Loucy (cell line): ENCODE data around the gene GORASP2.

Source experiments
- H2AFZ ChIP-seq: fragments of 200-600 bp; sonication (generic); 2 replicates; pipeline ENCODE4 v1.6.0; 2016; ENCODE audit warnings: antibody characterized with exemption, mild to moderate bottlenecking, low read length, moderate library complexity
- H3F3A ChIP-seq: fragments of 200-600 bp; 2 replicates; pipeline ENCODE4 v1.6.0; 2016; ENCODE audit warnings: antibody characterized with exemption, low read depth, mild to moderate bottlenecking
- H3K27me3 ChIP-seq: fragments of 200-600 bp; sonication (generic); 2 replicates; pipeline ENCODE4 v1.6.1; 2014; ENCODE audit warnings: low read length, mild to moderate bottlenecking; ENCODE audit not compliant: insufficient read depth, poor library complexity, severe bottlenecking
- H3K36me3 ChIP-seq: fragments of 200-600 bp; sonication (generic); 2 replicates; pipeline ENCODE4 v1.6.1; 2016; ENCODE audit warnings: low read length; ENCODE audit not compliant: insufficient read depth
- H3K4me1 ChIP-seq: fragments of 200-600 bp; sonication (generic); 2 replicates; pipeline ENCODE4 v1.5.1; 2014; ENCODE audit warnings: low read length, mild to moderate bottlenecking; ENCODE audit not compliant: insufficient read depth, poor library complexity, severe bottlenecking
- H3K4me2 ChIP-seq: fragments of 200-600 bp; sonication (generic); 2 replicates; pipeline ENCODE4 v1.6.0; 2014; ENCODE audit warnings: antibody characterized with exemption, low read length, low read depth, mild to moderate bottlenecking; ENCODE audit not compliant: poor library complexity, severe bottlenecking
- H3K4me3 ChIP-seq: fragments of 200-600 bp; sonication (generic); 2 replicates; pipeline ENCODE4 v1.5.1; 2014; ENCODE audit warnings: low read length, mild to moderate bottlenecking, mixed read lengths; ENCODE audit not compliant: poor library complexity, severe bottlenecking
- H3K79me2 ChIP-seq: fragments of 200-600 bp; sonication (generic); 2 replicates; pipeline ENCODE4 v1.6.1; 2014; ENCODE audit warnings: low read length; ENCODE audit not compliant: insufficient read depth
- H3K9ac ChIP-seq: fragments of 200-600 bp; sonication (generic); 2 replicates; pipeline ENCODE4 v1.6.0; 2014; ENCODE audit warnings: mild to moderate bottlenecking, low read depth, low read length, moderate library complexity; ENCODE audit not compliant: poor library complexity, severe bottlenecking
- H3K9me2 ChIP-seq: fragments of 200-600 bp; sonication (generic); replicated peaks from 2 replicates; pipeline ENCODE4 v1.6.1; 2016; ENCODE audit warnings: low read depth, low read length, mixed read lengths
- H3K9me3 ChIP-seq: fragments of 200-600 bp; sonication (generic); 2 replicates; pipeline ENCODE4 v1.6.1; 2014; ENCODE audit warnings: mild to moderate bottlenecking, antibody characterized with exemption, low read length, low read depth; ENCODE audit not compliant: insufficient read depth
- H4K20me1 ChIP-seq: fragments of 200-600 bp; sonication (generic); 2 replicates; pipeline ENCODE4 v1.6.0; 2014; ENCODE audit warnings: antibody characterized with exemption, low read length, mild to moderate bottlenecking; ENCODE audit not compliant: insufficient read depth, poor library complexity, severe bottlenecking
- EZH2phosphoT487 ChIP-seq: fragments of 200-600 bp; IDR thresholded peaks from 2 replicates; pipeline ENCODE4 v1.6.1; 2018; ENCODE audit warnings: antibody characterized with exemption, mild to moderate bottlenecking, moderate library complexity, borderline replicate concordance
- TF ChIP-seq, protein P1 (sequence below): fragments of 200-600 bp; sonication (generic); conservative IDR thresholded peaks from 2 replicates; pipeline ENCODE4 v1.5.1; 2014; ENCODE audit warnings: mild to moderate bottlenecking, antibody characterized with exemption, low read length

Gene GORASP2

DNA sequence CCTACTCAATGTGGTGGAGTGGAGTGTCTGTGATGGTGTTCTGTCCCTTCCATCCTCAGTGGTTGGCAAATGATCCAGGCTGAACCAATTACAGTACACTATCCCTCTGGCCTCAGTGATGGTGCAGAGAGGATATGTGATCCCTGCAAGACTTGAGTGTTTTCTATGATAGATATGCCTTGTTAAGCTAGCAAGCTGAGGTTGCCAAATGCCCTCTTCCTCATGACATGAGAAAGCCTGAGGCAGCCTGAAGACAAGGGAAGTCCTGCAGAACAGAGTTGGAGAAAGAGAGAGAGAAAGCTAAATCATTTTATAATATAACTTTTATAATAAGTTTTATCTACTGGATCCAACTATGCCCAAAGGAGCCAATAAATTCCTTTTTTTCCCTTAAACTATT is 41.6 kb upstream of the GORASP2 start:
- Histone ChIP-seq H3K79me2 (no peaks in the 10 kb centered on the region), H3K9ac (no peak overlapping the region), H3K36me3 (no peaks in the 10 kb centered on the region), H4K20me1 (no peaks in the 10 kb centered on the region), H3K4me2 (no peak overlapping the region), H3K9me2 (no peaks in the 10 kb centered on the region), H3K4me3 (no peak overlapping the region), H3F3A (no peaks in the 10 kb centered on the region), H3K4me1 (peaks cover 7% of the 10 kb centered on the region), H3K9me3 (no peaks in the 10 kb centered on the region), H2AFZ (no peak overlapping the region), H3K27me3 (no peaks in the 10 kb centered on the region)
- no peak for TF ChIP-seq EZH2phosphoT487
- TF ChIP-seq, protein P1, sequence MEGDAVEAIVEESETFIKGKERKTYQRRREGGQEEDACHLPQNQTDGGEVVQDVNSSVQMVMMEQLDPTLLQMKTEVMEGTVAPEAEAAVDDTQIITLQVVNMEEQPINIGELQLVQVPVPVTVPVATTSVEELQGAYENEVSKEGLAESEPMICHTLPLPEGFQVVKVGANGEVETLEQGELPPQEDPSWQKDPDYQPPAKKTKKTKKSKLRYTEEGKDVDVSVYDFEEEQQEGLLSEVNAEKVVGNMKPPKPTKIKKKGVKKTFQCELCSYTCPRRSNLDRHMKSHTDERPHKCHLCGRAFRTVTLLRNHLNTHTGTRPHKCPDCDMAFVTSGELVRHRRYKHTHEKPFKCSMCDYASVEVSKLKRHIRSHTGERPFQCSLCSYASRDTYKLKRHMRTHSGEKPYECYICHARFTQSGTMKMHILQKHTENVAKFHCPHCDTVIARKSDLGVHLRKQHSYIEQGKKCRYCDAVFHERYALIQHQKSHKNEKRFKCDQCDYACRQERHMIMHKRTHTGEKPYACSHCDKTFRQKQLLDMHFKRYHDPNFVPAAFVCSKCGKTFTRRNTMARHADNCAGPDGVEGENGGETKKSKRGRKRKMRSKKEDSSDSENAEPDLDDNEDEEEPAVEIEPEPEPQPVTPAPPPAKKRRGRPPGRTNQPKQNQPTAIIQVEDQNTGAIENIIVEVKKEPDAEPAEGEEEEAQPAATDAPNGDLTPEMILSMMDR: no peak

DNA sequence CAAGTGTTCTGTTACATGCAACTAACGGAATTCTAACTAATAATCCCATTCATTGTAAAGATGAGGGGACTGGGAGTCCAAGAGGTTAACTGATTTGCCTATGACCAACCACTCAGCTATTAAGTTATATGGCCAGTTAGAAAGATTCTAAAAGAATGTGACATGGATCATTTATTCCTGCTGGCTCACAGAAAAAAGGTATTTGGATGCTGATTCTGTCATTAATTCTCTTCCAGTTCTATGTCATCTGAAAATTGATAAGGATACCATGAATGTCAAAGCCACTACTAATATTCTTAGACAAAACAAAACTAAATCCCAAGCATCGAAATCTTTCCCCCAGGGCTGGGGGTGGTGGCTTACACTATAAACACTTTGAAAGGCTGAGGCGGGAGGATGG is 41.2 kb upstream of the GORASP2 start:
- H3K79me2 ChIP-seq: no peaks in the 10 kb centered on the region
- H3K4me2 ChIP-seq: no peak overlapping the region
- no peaks in the 10 kb centered on the region for H3F3A ChIP-seq
- H3K9ac ChIP-seq: no peak overlapping the region
- no peaks in the 10 kb centered on the region for H3K27me3 ChIP-seq
- H4K20me1 ChIP-seq: no peaks in the 10 kb centered on the region
- H3K9me3 ChIP-seq: no peaks in the 10 kb centered on the region
- H3K4me1 ChIP-seq: peaks cover 7% of the 10 kb centered on the region
- H3K36me3 ChIP-seq: no peaks in the 10 kb centered on the region
- no peaks in the 10 kb centered on the region for H3K9me2 ChIP-seq
- H3K4me3 ChIP-seq: no peak overlapping the region
- TF ChIP-seq EZH2phosphoT487: no peak
- TF ChIP-seq, protein P1: no peak
- H2AFZ ChIP-seq: no peak overlapping the region

DNA sequence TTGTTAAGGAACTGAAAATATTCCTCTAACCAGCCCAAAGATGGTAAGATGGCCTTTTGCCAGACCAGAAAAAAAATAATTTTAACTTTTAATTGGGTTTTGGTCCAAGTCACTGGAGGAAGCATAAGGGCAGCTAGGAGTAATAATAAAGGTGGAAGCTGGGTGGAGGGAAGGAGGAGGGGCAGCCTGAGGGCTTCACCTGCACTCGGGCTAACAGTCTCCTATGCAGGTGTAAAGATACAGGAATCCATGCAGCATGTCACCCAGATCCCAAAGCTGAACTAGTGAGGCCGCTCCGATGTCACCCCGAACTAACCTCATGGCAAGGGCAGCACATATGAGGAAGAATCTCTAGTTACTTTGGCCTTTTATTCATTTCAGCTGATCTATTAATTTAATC is 37.2 kb upstream of the GORASP2 start:
- Histone ChIP-seq H3K79me2 (no peaks in the 10 kb centered on the region), H2AFZ (no peak overlapping the region)
- TF ChIP-seq, protein P1: no peak
- TF ChIP-seq EZH2phosphoT487: no peak

More for the DNA sequence above, 37.2 kb upstream of the GORASP2 start:
- Histone ChIP-seq H3K4me1 (no peaks in the 10 kb centered on the region), H3K9me2 (no peaks in the 10 kb centered on the region), H3K4me3 (no peak overlapping the region), H3K27me3 (no peaks in the 10 kb centered on the region), H3K9me3 (no peaks in the 10 kb centered on the region), H3K9ac (no peak overlapping the region), H4K20me1 (no peaks in the 10 kb centered on the region), H3K36me3 (no peaks in the 10 kb centered on the region), H3F3A (no peaks in the 10 kb centered on the region), H3K4me2 (no peak overlapping the region)
